Stimulated activated naive CD4-positive, alpha-beta T cell (primary cell): ENCODE measurements around the gene STK32B.

ENCODE experiments used
- DNase-seq, 6 experiments: peaks; one replicate each; lab custom pipeline; 2025; lab: John Stamatoyannopoulos, UW

Gene STK32B

GRCh38 chr4:5532100-5532499 lies 480.8 kb downstream of the STK32B start:
- no peak for DNase-seq

GRCh38 chr4:5539584-5539983 lies 488.3 kb downstream of the STK32B start:
- no peak for DNase-seq

GRCh38 chr4:5541169-5541568 lies 489.9 kb downstream of the STK32B start:
- DNase-seq = no peak

- DNase-seq = no peak
These were observed 492.4 kb downstream of the STK32B start for GRCh38 chr4:5543681-5544080.

- no peak for DNase-seq
These were observed 493.5 kb downstream of the STK32B start for GRCh38 chr4:5544762-5545161.

- no peak for DNase-seq
These were observed 494.0 kb downstream of the STK32B start for GRCh38 chr4:5545271-5545670.

GRCh38 chr4:5547651-5548249 lies 496.5 kb downstream of the STK32B start:
- no peak for DNase-seq
